ENCODE measurements around the gene TNFSF4.

The TNFSF4 gene

GRCh38 chr1:173210716-173211231, 3.6 kb upstream of the TNFSF4 start:
- DNase-seq: no peak

GRCh38 chr1:173210283-173210682, 3.2 kb upstream of the TNFSF4 start:
- DNase-seq: no peak

- no peak for DNase-seq
These were observed 1.7 kb upstream of the TNFSF4 start for GRCh38 chr1:173208868-173209267.

GRCh38 chr1:173208146-173208545, 1.0 kb upstream of the TNFSF4 start:
- peak; percentile 52 for DNase-seq

GRCh38 chr1:173205146-173206051, 1.7 kb downstream of the TNFSF4 start:
- peak; percentile 68 for DNase-seq

- DNase-seq: no peak
These were observed 2.4 kb downstream of the TNFSF4 start for GRCh38 chr1:173204693-173205092.

DNA sequence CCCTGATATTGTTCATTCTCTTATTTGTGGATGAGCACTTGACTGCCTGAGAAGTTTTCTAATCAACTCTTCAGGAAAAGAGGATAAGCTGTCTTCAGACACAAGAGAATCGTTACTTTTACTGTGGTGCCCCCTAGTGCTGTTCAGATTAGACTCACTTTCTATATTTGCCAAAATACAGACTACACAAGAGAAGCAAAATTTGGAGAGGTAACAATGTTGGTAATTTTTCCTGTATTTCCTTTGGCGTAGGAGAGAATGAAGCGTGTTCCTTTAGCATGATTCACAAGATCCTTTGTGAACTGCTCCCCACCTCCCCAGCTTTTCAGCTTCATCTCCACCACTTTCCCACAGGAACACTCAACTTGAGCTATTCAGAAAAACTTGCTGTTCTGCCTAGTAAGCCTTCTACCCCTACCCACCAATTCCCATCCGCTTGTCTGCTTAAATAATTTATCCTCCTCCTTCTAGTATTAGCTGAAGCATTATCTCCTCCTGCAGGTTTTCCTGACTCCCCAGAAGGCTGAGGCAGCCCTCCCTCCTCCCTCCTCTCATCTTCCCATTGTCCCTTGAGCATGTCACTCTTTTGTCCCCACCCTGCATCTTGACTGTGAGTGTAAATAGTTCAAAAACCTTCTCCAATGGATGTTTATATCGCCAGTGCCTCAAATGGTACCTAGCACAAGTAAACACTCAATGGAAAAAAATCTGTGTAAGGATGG, 4.5 kb downstream of the TNFSF4 start:
- peak; percentile 88 for DNase-seq

DNA sequence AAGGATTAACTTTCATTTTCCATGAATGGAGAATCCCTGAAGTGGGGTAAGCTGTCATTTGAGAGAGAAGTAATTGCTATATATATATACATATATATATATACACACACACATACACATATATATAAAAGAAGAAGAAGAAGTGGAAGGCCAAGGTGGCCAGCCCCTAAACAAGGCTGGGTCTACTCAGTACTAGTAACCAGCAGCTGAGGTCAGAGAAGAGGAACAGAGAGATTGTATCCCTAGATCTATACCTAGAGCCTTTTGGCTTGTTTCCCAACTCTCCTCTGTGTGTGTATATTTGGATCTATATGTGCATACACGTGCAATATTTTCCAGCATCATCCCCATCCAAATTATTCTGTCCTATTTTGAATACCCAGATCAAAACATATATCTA, 5.2 kb downstream of the TNFSF4 start:
- DNase-seq: no peak

- DNase-seq: no peak
These were observed 11.5 kb downstream of the TNFSF4 start for GRCh38 chr1:173195596-173196088.

- DNase-seq: peak; percentile 41
These were observed 13.5 kb downstream of the TNFSF4 start for GRCh38 chr1:173193639-173194038.

DNA sequence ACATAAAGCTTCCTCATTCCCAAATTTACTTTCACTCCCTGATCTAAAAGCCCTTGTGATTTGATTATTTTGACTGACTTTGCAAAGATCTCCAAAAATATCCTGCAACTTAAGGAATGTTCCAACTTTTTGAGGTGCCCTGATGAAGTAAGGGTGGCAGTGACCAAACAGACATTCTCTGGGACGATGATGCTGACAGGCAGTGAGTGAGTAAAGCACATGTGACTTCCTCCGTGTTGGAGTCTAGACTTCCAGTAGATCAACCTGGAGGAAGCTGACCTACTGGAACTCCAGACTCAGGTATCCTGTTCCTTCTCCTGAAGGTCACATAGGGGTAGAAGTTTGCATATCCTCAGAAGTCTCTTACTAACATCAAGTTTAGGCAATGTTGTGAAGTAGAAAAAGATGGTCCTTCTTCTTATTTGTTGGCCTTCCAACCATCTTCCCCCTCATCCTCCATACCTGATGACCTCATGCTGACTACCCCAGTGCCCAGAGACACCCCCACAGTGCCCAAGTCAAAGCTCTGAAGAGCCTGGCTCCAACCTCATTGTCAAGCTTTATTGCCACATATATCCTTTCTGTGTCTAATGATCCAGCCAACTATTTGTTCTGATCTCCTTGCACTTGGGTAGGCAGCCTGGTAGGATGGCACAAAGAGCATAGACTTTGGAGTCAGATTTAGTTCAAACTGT, 16.0 kb downstream of the TNFSF4 start:
- DNase-seq: no peak

DNA sequence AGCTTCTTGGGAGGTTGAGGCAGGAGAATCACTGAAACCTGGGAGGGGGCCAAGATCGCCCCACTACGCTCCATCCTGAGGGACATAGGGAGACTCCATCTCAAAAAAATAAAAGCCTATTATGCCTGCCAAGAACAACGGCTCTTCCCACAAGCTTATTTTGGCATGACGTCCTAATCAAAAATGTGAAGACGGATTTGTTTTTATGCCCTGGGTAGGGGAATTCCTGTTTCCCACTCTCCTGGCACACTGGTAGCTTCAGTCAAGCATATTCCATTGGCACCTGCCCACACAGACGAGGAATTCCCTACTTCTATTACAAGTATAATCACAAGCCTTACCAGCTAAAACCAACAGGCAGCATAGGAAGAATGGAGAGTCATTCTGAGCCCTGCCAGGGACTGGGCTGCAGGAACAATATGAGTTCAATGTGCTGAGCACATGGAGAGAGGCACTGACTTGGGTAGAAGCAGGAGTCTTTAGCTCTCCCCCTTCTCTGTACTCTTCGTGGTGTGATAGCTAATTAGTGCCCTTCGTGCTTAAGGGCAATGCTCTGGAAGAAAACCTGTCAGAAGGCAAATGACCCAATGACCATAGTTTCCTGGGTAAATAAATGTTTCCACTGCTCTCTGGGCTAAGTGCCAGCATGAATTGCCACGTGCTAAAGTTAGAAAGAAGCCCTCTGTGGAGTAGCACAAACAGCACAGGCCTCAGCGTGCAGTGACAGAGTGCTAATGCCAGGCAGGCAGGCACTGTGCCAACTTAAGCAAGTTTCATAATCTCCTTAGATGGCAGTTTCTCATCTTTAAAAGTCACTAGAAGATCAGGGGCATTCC, 16.8 kb downstream of the TNFSF4 start:
- DNase-seq: peak; percentile 52

DNA sequence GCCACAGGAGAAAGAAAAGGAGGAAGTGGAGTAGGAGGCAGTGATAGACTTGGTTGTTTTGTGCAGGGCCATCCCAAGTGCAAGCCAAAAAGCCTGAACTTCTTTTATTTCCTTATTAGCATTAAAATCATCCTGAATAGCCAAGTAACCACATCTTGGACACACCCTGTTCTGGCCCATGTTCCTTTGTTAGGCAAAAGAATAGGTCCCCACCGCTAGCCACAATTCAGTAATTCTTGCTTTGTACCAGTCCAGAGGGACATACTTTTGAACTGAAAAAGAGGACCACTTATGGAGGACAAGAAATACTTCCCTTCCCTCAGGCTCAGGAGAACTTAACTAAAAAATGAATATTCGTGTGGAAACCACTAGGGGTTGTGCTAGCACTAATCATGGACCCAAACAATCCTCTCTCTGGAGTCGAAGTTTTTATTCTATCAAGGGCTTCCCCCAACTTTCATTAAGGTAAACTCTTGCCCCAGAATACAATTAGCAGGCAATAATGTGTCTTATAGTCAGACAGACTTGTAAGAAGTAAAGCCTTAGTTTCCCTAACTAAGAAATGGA, 19.4 kb downstream of the TNFSF4 start:
- no peak for DNase-seq

DNA sequence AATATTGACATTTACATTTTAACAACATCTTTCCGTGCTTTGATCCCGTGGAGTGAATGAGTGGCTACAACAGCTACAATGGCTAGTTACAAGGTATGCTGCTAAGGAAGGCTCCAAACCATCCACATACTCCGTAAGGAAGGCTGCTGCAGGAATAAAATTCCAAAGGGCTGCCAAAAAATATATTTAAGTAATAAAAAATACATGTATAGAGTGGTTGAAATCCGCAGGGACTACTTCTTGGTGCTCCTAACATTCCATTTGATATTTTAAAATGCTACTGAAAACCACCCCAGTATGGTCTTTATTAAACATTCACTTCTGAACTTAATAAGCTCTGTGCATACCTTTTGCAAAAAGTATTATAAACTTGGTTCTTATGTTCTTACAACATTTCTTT, 25.3 kb downstream of the TNFSF4 start:
- no peak for DNase-seq

GRCh38 chr1:173176246-173176645, 30.9 kb downstream of the TNFSF4 start:
- DNase-seq: peak; percentile 28

DNA sequence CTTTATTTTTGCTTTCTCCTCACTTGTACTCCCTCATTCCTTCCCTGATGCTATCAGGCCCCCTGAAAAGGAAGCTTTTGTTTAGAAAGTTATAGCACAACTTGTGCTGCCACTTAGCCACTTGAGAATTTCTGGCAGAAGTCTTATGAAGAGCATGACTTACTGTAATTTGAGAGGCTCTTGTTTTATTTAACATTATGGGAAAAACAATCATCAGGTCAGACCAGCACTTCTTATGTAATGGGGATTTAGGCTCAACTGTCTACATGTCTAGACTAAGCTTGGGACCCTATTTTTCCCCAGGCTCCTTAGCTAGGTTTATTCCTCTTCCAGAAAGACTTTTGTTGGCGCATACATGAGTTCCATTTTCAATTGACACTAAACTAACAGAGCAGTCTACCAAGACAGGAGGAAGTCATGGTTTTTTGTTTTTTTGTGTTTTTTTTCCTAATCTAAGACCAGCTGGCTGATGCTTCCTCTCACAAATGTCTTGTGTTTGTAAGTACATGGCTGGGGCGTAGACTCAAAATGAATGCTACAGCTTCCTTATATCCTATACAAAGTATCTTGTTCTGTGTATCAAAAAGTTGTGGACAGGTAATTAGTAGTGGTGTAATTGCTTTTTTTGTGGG, 31.5 kb downstream of the TNFSF4 start:
- DNase-seq: no peak

DNA sequence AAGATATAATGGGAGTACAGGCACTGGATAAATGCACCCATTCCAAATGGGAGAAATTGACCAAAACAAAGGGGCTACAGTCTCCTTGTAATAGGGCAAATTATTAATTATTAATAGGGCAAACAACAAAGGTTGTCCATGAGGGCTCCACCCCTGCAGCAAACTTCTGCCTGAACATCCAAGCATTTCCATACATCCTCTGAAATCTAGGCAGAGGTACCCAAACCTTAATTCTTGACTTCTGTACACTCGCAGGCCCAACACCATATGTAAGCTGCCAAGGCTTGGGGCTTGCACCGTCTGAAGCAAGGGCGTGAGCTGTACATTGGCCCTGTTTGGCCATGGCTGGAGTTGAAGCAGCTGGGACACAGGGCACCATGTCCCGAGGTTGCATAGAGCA, 33.7 kb downstream of the TNFSF4 start:
- DNase-seq: no peak

DNA sequence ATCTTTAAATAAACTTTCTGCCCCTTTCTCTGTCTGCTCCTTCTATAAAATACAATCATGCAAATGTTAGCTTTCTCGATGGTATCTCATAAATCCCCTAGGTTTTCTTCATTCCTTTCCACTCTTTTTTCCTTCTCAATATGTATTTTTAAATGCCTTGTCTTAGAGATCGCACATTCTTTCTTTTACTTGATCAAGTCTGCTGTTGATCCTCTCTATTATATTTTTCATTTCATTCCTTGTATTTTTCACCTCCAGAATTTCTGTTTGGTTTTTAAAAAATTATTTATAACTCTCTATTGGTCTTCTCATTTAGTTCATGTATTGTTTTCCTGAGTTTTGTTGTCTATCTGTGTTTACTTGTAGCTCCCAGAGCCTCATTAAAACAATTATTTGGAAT, 36.0 kb downstream of the TNFSF4 start:
- no peak for DNase-seq

DNA sequence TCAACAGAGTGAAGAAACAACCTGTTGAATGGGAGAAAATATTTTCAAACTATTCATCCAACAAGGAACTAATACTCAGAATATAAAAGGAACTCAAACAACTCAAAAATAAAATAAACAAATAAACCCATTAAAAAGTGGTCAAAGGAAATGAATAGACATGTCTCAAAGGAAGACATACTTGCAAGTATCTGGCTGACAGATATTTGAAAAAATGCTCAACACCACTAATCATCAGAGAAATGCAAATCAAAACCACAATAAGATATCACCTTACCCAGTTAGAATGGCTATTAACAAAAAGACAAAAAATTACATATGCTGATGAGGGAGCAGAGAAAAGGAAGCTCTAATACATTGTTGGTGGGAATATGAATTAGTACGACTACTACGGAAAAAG, 38.2 kb downstream of the TNFSF4 start:
- no peak for DNase-seq

- DNase-seq: no peak
These were observed 42.4 kb downstream of the TNFSF4 start for GRCh38 chr1:173164686-173165085.

GRCh38 chr1:173164178-173164577, 43.0 kb downstream of the TNFSF4 start:
- DNase-seq: no peak

Data from fibroblast of skin of abdomen (primary cell).